Lower leg skin (tissue), 3 donors: ENCODE data around the gene CERK.

ENCODE experiments used
- POLR2A ChIP-seq, 2 donors: fragments of 450-650 bp; IDR thresholded peaks; one replicate each; pipeline ENCODE4 v1.6.1; 2016 to 2017; ENCODE audit warnings: antibody characterized with exemption in 2 of 2, mild to moderate bottlenecking in 1 of 2, moderate library complexity in 1 of 2
- TF ChIP-seq, protein P1 (sequence below), 3 donors: fragments of 450-650 bp; IDR thresholded peaks; one replicate each; pipeline ENCODE4 v1.5.1; 2016; ENCODE audit warnings: antibody characterized with exemption in 3 of 3, mild to moderate bottlenecking in 3 of 3, moderate library complexity in 2 of 3

DNA sequence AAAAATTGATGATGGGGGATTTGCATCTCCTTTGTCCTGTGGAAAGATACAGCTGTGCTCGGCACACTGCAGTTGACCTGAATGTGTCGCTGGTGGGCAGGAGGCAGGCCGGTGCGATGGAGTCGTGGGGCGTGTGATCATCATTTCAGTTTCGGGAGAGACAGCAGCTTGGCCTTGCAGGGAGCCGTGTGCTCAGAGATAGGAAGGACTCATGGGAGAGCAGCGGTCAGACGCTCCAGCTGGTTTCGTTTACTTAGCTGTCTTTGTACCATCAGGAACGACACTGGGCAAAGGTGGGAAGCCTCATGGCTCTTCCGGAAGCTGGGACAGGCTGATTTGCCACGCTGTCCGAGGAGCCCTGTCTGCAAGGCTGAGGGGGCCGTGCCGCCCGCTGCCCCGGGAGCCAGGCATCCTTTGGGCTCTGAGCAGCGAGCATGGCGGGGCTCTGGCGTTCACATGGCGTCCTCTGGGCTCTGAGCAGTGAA, 85.2 kb downstream of the CERK start:
- TF ChIP-seq, protein P1, sequence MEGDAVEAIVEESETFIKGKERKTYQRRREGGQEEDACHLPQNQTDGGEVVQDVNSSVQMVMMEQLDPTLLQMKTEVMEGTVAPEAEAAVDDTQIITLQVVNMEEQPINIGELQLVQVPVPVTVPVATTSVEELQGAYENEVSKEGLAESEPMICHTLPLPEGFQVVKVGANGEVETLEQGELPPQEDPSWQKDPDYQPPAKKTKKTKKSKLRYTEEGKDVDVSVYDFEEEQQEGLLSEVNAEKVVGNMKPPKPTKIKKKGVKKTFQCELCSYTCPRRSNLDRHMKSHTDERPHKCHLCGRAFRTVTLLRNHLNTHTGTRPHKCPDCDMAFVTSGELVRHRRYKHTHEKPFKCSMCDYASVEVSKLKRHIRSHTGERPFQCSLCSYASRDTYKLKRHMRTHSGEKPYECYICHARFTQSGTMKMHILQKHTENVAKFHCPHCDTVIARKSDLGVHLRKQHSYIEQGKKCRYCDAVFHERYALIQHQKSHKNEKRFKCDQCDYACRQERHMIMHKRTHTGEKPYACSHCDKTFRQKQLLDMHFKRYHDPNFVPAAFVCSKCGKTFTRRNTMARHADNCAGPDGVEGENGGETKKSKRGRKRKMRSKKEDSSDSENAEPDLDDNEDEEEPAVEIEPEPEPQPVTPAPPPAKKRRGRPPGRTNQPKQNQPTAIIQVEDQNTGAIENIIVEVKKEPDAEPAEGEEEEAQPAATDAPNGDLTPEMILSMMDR (IDR thresholded peaks at IDR 0.05), result no peak
- TF ChIP-seq POLR2A (IDR thresholded peaks at IDR 0.05), result no peak
